H1 (cell line): ENCODE results near the gene OR11A1. TPM values are rescaled to one million over a fixed set of nuclear protein-coding genes. Genes with fewer than 3 reads are reported as not detected.

ENCODE experiments used
- CTCF ChIA-PET: fragments of 300-600 bp; sonication (Branson Sonifier 250); formaldehyde crosslinking; loops from one replicate; lab custom pipeline; 2021; ENCODE audit not compliant: partially characterized antibody; lab: Charles Lee
- POLR2A ChIA-PET: fragments of 300-600 bp; sonication (Branson Sonifier 250); formaldehyde crosslinking; loops from one replicate; lab custom pipeline; 2021; ENCODE audit warnings: inconsistent platforms; ENCODE audit not compliant: partially characterized antibody; lab: Charles Lee
- DNase-seq, 2 experiments: peaks; one replicate each; pipeline versions ENCODE4 v3.0.0 to v3.0.0-alpha.2; 2010 to 2022; ENCODE audit warnings: low spot score in 2 of 2, low read depth in 1 of 2, mixed read lengths in 1 of 2
- FAIRE-seq: peaks from 2 replicates; lab custom pipeline; 2011; peaks lifted over from hg19 to GRCh38; lab: Jason Lieb, UNC
- H2AFZ ChIP-seq: 2 replicates; pipeline ENCODE4 v1.8.1; 2012; ENCODE audit warnings: low read length, inconsistent platforms
- H2AK5ac ChIP-seq: 2 replicates; pipeline ENCODE4 v1.6.1; 2013; ENCODE audit warnings: low read depth, low read length
- H2BK120ac ChIP-seq: replicated peaks from 2 replicates; pipeline ENCODE3; 2013; ENCODE audit warnings: low read depth, low read length, inconsistent platforms
- H2BK12ac ChIP-seq: 2 replicates; pipeline ENCODE4 v1.6.1; 2013; ENCODE audit warnings: low read depth, low read length
- H2BK15ac ChIP-seq: 2 replicates; pipeline ENCODE4 v1.6.1; 2013; ENCODE audit warnings: low read length
- H2BK20ac ChIP-seq: 2 replicates; pipeline ENCODE4 v1.6.1; 2013; ENCODE audit warnings: low read length
- H2BK5ac ChIP-seq: 2 replicates; pipeline ENCODE4 v1.6.1; 2013; ENCODE audit warnings: low read depth, low read length
- H3K14ac ChIP-seq: 2 replicates; pipeline ENCODE4 v1.6.1; 2013; ENCODE audit warnings: inconsistent platforms; ENCODE audit not compliant: insufficient read length
- H3K18ac ChIP-seq: 2 replicates; pipeline ENCODE4 v1.6.1; 2013; ENCODE audit warnings: low read length; ENCODE audit errors: extremely low read depth
- H3K23ac ChIP-seq: 2 replicates; pipeline ENCODE4 v1.6.1; 2013; ENCODE audit warnings: inconsistent platforms; ENCODE audit not compliant: insufficient read length
- H3K23me2 ChIP-seq: 2 replicates; pipeline ENCODE4 v1.6.1; 2013; ENCODE audit warnings: low read depth, low read length
- H3K27ac ChIP-seq: 2 replicates; pipeline ENCODE4 v1.6.1; 2011; ENCODE audit warnings: low read depth, low read length, inconsistent platforms
- H3K27me3 ChIP-seq, 4 experiments: replicated peaks in 1 of 4; 1 replicate in 1 of 4; 2 replicates in 3 of 4; pipeline versions ENCODE4 v1.6.1 to v1.8.1; 2011 to 2013; ENCODE audit warnings: low read length in 3 of 4, mild to moderate bottlenecking in 3 of 4, inconsistent platforms in 2 of 4, mixed read lengths in 2 of 4, moderate library complexity in 1 of 4; ENCODE audit not compliant: control insufficient read depth in 3 of 4, insufficient read depth in 3 of 4; ENCODE audit errors: extremely low read depth in 1 of 4
- H3K36me3 ChIP-seq, 4 experiments: 2 replicates each; pipeline versions ENCODE4 v1.6.1 to v1.8.1; 2011 to 2013; ENCODE audit warnings: mild to moderate bottlenecking in 4 of 4, low read length in 3 of 4, moderate library complexity in 2 of 4, control low read depth in 1 of 4, inconsistent platforms in 1 of 4; ENCODE audit not compliant: insufficient read depth in 4 of 4, control insufficient read depth in 2 of 4
- H3K4ac ChIP-seq: replicated peaks from 2 replicates; pipeline ENCODE3; 2013; ENCODE audit warnings: low read length, low read depth, mixed read lengths, inconsistent platforms; ENCODE audit not compliant: insufficient read length
- H3K4me1 ChIP-seq, 4 experiments: replicated peaks in 1 of 4; 1 replicate in 1 of 4; 2 replicates in 3 of 4; pipeline versions ENCODE4 v1.6.1 to v1.8.1; 2011 to 2013; ENCODE audit warnings: low read length in 3 of 4, inconsistent platforms in 2 of 4, mixed read lengths in 1 of 4; ENCODE audit not compliant: insufficient read depth in 4 of 4, control insufficient read depth in 3 of 4
- H3K4me2 ChIP-seq, 2 experiments: 2 replicates each; pipeline versions ENCODE4 v1.6.1 to v1.8.1; 2011 to 2013; ENCODE audit warnings: low read depth in 2 of 2, low read length in 2 of 2, control low read depth in 1 of 2, inconsistent platforms in 1 of 2, mild to moderate bottlenecking in 1 of 2; ENCODE audit not compliant: insufficient read depth in 1 of 2
- H3K4me3 ChIP-seq, 4 experiments: fragments of 200-600, 300-600 bp in 1 of 4; sonication (generic), shearing (Covaris generic), sonication (Bioruptor Twin) in 1 of 4; 2 replicates each; pipeline versions ENCODE4 v1.5.1 to v1.8.1; 2011 to 2016; ENCODE audit warnings: low read length in 4 of 4, low read depth in 3 of 4, control low read depth in 2 of 4, inconsistent platforms in 2 of 4, mild to moderate bottlenecking in 2 of 4, mixed read lengths in 1 of 4, moderate library complexity in 1 of 4; ENCODE audit not compliant: insufficient read depth in 2 of 4; ENCODE audit errors: extremely low read depth in 1 of 4
- H3K56ac ChIP-seq: replicated peaks from 2 replicates; pipeline ENCODE3; 2013; ENCODE audit warnings: low read depth, mild to moderate bottlenecking, mixed read lengths, low read length, inconsistent platforms; ENCODE audit not compliant: insufficient read length
- H3K79me1 ChIP-seq: 2 replicates; pipeline ENCODE4 v1.6.1; 2013; ENCODE audit warnings: low read depth, low read length, control low read depth
- H3K79me2 ChIP-seq, 2 experiments: 2 replicates each; pipeline versions ENCODE4 v1.6.1 to v1.8.1; 2012 to 2013; ENCODE audit warnings: low read length in 2 of 2, mild to moderate bottlenecking in 2 of 2, inconsistent platforms in 1 of 2; ENCODE audit not compliant: insufficient read depth in 2 of 2, control insufficient read depth in 1 of 2
- H3K9ac ChIP-seq, 4 experiments: replicated peaks in 1 of 4; 1 replicate in 1 of 4; 2 replicates in 3 of 4; pipeline versions ENCODE4 v1.6.1 to v1.8.1; 2011 to 2013; ENCODE audit warnings: low read depth in 3 of 4, low read length in 3 of 4, control low read depth in 2 of 4, mild to moderate bottlenecking in 2 of 4, moderate library complexity in 2 of 4, inconsistent platforms in 1 of 4; ENCODE audit errors: extremely low read depth in 1 of 4
- H3K9me3 ChIP-seq, 2 experiments: 2 replicates each; pipeline versions ENCODE4 v1.6.1 to v1.8.1; 2012 to 2013; ENCODE audit warnings: mild to moderate bottlenecking in 2 of 2, moderate library complexity in 2 of 2, control low read depth in 1 of 2, inconsistent platforms in 1 of 2, low read depth in 1 of 2, low read length in 1 of 2, mixed read lengths in 1 of 2; ENCODE audit not compliant: insufficient read depth in 2 of 2
- H4K20me1 ChIP-seq, 2 experiments: replicated peaks in 1 of 2; 2 replicates each; pipeline versions ENCODE3 to v1.8.1; 2011 to 2013; ENCODE audit warnings: inconsistent platforms in 2 of 2, low read length in 2 of 2, mild to moderate bottlenecking in 1 of 2; ENCODE audit not compliant: insufficient read depth in 2 of 2, control insufficient read depth in 1 of 2
- H4K5ac ChIP-seq: 2 replicates; pipeline ENCODE4 v1.6.1; 2013; ENCODE audit warnings: low read length, low read depth, mixed read lengths, inconsistent platforms; ENCODE audit not compliant: insufficient read length
- H4K8ac ChIP-seq: 2 replicates; pipeline ENCODE4 v1.8.0; 2013; ENCODE audit warnings: mild to moderate bottlenecking, moderate library complexity, low read length, inconsistent platforms; ENCODE audit not compliant: insufficient read depth; ENCODE audit errors: extremely low read depth
- H4K91ac ChIP-seq: replicated peaks from 2 replicates; pipeline ENCODE3; 2013; ENCODE audit warnings: low read length, mixed read lengths, inconsistent platforms; ENCODE audit not compliant: insufficient read length
- SIN3A ChIP-seq, 2 experiments: IDR thresholded peaks in 1 of 2; conservative IDR thresholded peaks in 1 of 2; 2 replicates each; pipeline ENCODE4 v1.6.1; 2011 to 2012; ENCODE audit warnings: low read length in 2 of 2, improper control_type of control experiment in 1 of 2, low read depth in 1 of 2, mild to moderate bottlenecking in 1 of 2
- WGBS, 2 experiments: shearing (Covaris generic) in 1 of 2; methylation state at CpG; one replicate each; pipeline versions ENCODE4 v1.1.6 to v1.1.7; 2013 to 2015; ENCODE audit warnings: low lambda C conversion rate in 2 of 2, mixed read lengths in 2 of 2, inconsistent platforms in 1 of 2, low coverage in 1 of 2, missing lambda C conversion rate in 1 of 2; ENCODE audit not compliant: insufficient replicate concordance in 2 of 2, insufficient coverage in 1 of 2, insufficient read length in 1 of 2; ENCODE audit errors: extremely low coverage in 1 of 2, missing lambda C conversion rate in 1 of 2; 5-methylcytosine and 5-hydroxymethylcytosine counted together
- polyA plus RNA-seq, 7 experiments: library from polyadenylated mRNA; depleted of rRNA in 3 of 7; stranded (reverse) in 5 of 7; unstranded in 2 of 7; fragments of >200 nt in 5 of 7; fragments of 200-250 nt in 2 of 7; gene quantifications; 1 replicate in 5 of 7; 2 replicates in 1 of 7; 4 replicates in 1 of 7; pipeline versions ENCODE4 v1.2.1 to v1.2.3, GENCODE V29; 2011 to 2013; ENCODE audit warnings: missing spikeins in 2 of 7, mixed read lengths in 2 of 7
- total RNA-seq: library from RNA; stranded (reverse); fragmentation: NEBNext Ultra II Directional; extraction: Animal tissue kit (Norgen Biotek cat#: 25700); gene quantifications from 2 replicates; pipeline ENCODE4 v1.2.1, GENCODE V29; 2021

The OR11A1 gene
- total and polyA plus RNA-seq, 2 of the 8 experiments (the other 6 are each of a cell fraction or from before 2014, with no cell fraction given) = not detected

DNA sequence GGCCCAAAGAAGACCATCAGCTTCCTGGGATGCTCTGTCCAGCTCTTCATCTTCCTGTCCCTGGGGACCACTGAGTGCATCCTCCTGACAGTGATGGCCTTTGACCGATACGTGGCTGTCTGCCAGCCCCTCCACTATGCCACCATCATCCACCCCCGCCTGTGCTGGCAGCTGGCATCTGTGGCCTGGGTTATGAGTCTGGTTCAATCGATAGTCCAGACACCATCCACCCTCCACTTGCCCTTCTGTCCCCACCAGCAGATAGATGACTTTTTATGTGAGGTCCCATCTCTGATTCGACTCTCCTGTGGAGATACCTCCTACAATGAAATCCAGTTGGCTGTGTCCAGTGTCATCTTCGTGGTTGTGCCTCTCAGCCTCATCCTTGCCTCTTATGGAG is 5.2 kb upstream of the OR11A1 start:
- H3K27me3 ChIP-seq = no peaks in the 10 kb centered on the region; a peak in 1 of 7 replicates
- H3K4me2 ChIP-seq = no peak overlapping the region
- WGBS, 2 experiments = 85% methylated on average over 6 of the region's 6 CpGs; no CpG with 5 or more reads in 1 of the 2 experiments
- H2BK120ac ChIP-seq = no peak overlapping the region
- no peak overlapping the region for H2AK5ac ChIP-seq
- no peak overlapping the region for H2BK5ac ChIP-seq
- H3K9ac ChIP-seq = no peak overlapping the region
- no peak overlapping the region; the same call in 1 of the 2 replicates for H4K8ac ChIP-seq
- H3K27ac ChIP-seq = no peak overlapping the region
- H2BK20ac ChIP-seq = no peak overlapping the region
- no peaks in the 10 kb centered on the region for H3K36me3 ChIP-seq
- ChIA-PET CTCF (interaction anchor here (1.2 to 1.4 kb wide), 2 partner anchors 48 to 131 kb away, joined by 4 to 5 read pairs; no protein-coding TSS in a partner anchor), POLR2A (no interaction called here)
- no peak overlapping the region for H3K23ac ChIP-seq
- H4K5ac ChIP-seq = no peak overlapping the region
- DNase-seq (no peak), FAIRE-seq (no peak)
- H3K4me3 ChIP-seq = no peak overlapping the region
- no peak overlapping the region for H4K91ac ChIP-seq
- no peak overlapping the region for H2BK12ac ChIP-seq
- H2BK15ac ChIP-seq = no peak overlapping the region
- H3K79me2 ChIP-seq = no peaks in the 10 kb centered on the region
- H3K56ac ChIP-seq = no peak overlapping the region
- no peaks in the 10 kb centered on the region for H3K23me2 ChIP-seq
- no peak overlapping the region for H3K14ac ChIP-seq
- H4K20me1 ChIP-seq = no peaks in the 10 kb centered on the region
- no peak overlapping the region for H3K18ac ChIP-seq
- no peaks in the 10 kb centered on the region for H3K9me3 ChIP-seq
- no peak overlapping the region for H3K4ac ChIP-seq
- H2AFZ ChIP-seq = no peak overlapping the region
- H3K4me1 ChIP-seq = no peaks in the 10 kb centered on the region; a peak in 1 of 7 replicates
- no peaks in the 10 kb centered on the region for H3K79me1 ChIP-seq
- TF ChIP-seq SIN3A (conservative IDR thresholded peaks at IDR 0.05 in 1 of 2, IDR thresholded peaks at IDR 0.05 in 1 of 2; ENCODE audit: low read depth in 1 of 2, low read length in 2 of 2) = no peak
